Liver (tissue), 9 donors: ENCODE measurements around the gene KLHL2. TPM values are rescaled to one million over a fixed set of nuclear protein-coding genes. Genes with fewer than 3 reads are reported as not detected.

Experiments used
- DNase-seq: peaks from one replicate; pipeline ENCODE4 v3.0.0-alpha.2; 2017; ENCODE audit warnings: low spot score
- H3K27ac ChIP-seq, 2 donors: one replicate each; pipeline ENCODE4 v1.7.0; 2013; ENCODE audit warnings: inconsistent platforms in 2 of 2, low read length in 2 of 2, control low read depth in 1 of 2, low read depth in 1 of 2, mild to moderate bottlenecking in 1 of 2
- H3K27me3 ChIP-seq, 4 donors: one replicate each; pipeline versions ENCODE4 v1.6.1 to v1.7.0; 2013; ENCODE audit warnings: low read length in 3 of 4, inconsistent platforms in 1 of 4, mild to moderate bottlenecking in 1 of 4, moderate library complexity in 1 of 4; ENCODE audit not compliant: control insufficient read depth in 4 of 4, insufficient read depth in 4 of 4
- H3K36me3 ChIP-seq, 4 donors: one replicate each; pipeline versions ENCODE4 v1.6.1 to v1.7.0; 2013; ENCODE audit warnings: low read length in 3 of 4, mild to moderate bottlenecking in 3 of 4, low read depth in 1 of 4, moderate library complexity in 1 of 4; ENCODE audit not compliant: control insufficient read depth in 4 of 4, insufficient read depth in 3 of 4
- H3K4me1 ChIP-seq, 4 donors: one replicate each; pipeline versions ENCODE4 v1.6.1 to v1.7.0; 2013; ENCODE audit warnings: low read length in 3 of 4, mild to moderate bottlenecking in 3 of 4, moderate library complexity in 1 of 4; ENCODE audit not compliant: control insufficient read depth in 4 of 4, insufficient read depth in 4 of 4
- H3K4me3 ChIP-seq, 3 donors: one replicate each; pipeline versions ENCODE4 v1.6.1 to v1.7.0; 2013; ENCODE audit warnings: low read length in 3 of 3, control low read depth in 1 of 3, low read depth in 1 of 3, mild to moderate bottlenecking in 1 of 3
- H3K9ac ChIP-seq, 2 donors: one replicate each; pipeline ENCODE4 v1.7.0; 2013; ENCODE audit warnings: low read length in 2 of 2, mild to moderate bottlenecking in 2 of 2, moderate library complexity in 2 of 2, control low read depth in 1 of 2, low read depth in 1 of 2
- H3K9me3 ChIP-seq, 4 donors: one replicate each; pipeline versions ENCODE4 v1.6.1 to v1.7.0; 2013; ENCODE audit warnings: low read length in 3 of 4; ENCODE audit not compliant: control insufficient read depth in 4 of 4
- ATF3 ChIP-seq: IDR thresholded peaks from 2 replicates; pipeline ENCODE4 v1.6.1; 2016; ENCODE audit warnings: antibody characterized with exemption
- CTCF ChIP-seq: fragments of 150-350 bp; IDR thresholded peaks from 2 replicates; pipeline ENCODE4 v1.5.1; 2017; ENCODE audit warnings: improper control_type of control experiment, low read depth, low read length; ENCODE audit not compliant: missing input control
- EGR1 ChIP-seq, 2 donors: IDR thresholded peaks; 2 replicates each; pipeline ENCODE4 v1.6.1; 2016 to 2018; ENCODE audit warnings: antibody characterized with exemption in 2 of 2, low read depth in 2 of 2
- FOXA1 ChIP-seq: IDR thresholded peaks from 2 replicates; pipeline ENCODE4 v1.6.1; 2016; ENCODE audit warnings: antibody characterized with exemption
- HNF4A ChIP-seq, 2 donors: conservative IDR thresholded peaks; 2 replicates each; pipeline ENCODE4 v1.6.1; 2016; ENCODE audit warnings: antibody characterized with exemption in 2 of 2, mild to moderate bottlenecking in 2 of 2
- JUND ChIP-seq, 2 donors: IDR thresholded peaks; 2 replicates each; pipeline ENCODE4 v1.6.1; 2016; ENCODE audit warnings: antibody characterized with exemption in 2 of 2
- MAX ChIP-seq: IDR thresholded peaks from 2 replicates; pipeline ENCODE4 v1.6.1; 2016; ENCODE audit warnings: antibody characterized with exemption
- RXRA ChIP-seq, 2 donors: IDR thresholded peaks; 2 replicates each; pipeline ENCODE4 v1.6.1; 2017 to 2018; ENCODE audit warnings: antibody characterized with exemption in 2 of 2, mild to moderate bottlenecking in 1 of 2
- SP1 ChIP-seq: IDR thresholded peaks from 2 replicates; pipeline ENCODE4 v1.6.1; 2018; ENCODE audit warnings: antibody characterized with exemption, mild to moderate bottlenecking
- TAF1 ChIP-seq: conservative IDR thresholded peaks from 2 replicates; pipeline ENCODE4 v1.6.1; 2016; ENCODE audit warnings: antibody characterized with exemption, mild to moderate bottlenecking
- YY1 ChIP-seq: IDR thresholded peaks from 2 replicates; pipeline ENCODE4 v1.6.1; 2016; ENCODE audit warnings: antibody characterized with exemption, mild to moderate bottlenecking
- ZBTB33 ChIP-seq: IDR thresholded peaks from 2 replicates; pipeline ENCODE4 v1.6.1; 2016; ENCODE audit warnings: antibody characterized with exemption
- WGBS: extraction: QIAGEN DNeasy Blood & Tissue Kit; methylation state at CpG from one replicate; pipeline ENCODE4 v1.1.7; 2013; 5-methylcytosine and 5-hydroxymethylcytosine counted together
- polyA plus RNA-seq, 2 donors: library from polyadenylated mRNA; stranded (reverse) in 1 of 2; unstranded in 1 of 2; fragments of 200-250 nt in 1 of 2; fragments of >200 nt in 1 of 2; fragmentation: Nextera tagmentation in 1 of 2; extraction: Ambion mirVana in 1 of 2; gene quantifications; one replicate each; pipeline versions ENCODE4 v1.2.1 to v1.2.3, GENCODE V29; 2013 to 2015
- total RNA-seq, 2 donors: library from RNA; depleted of rRNA; stranded (reverse); fragments of >200 nt; gene quantifications; one replicate each; pipeline ENCODE4 v1.2.3, GENCODE V29; 2014
- donor health status: healthy.
- donor health status: healthy.
- donor health status: healthy.
- donor health status: healthy.
- donor health status: healthy.

Gene KLHL2
- total and polyA plus RNA-seq, 4 donors = 10.0 to 37.9 (median 13.6) TPM

GRCh38 chr4:165190591-165191347 lies 16.6 kb upstream of the KLHL2 start:
- TF ChIP-seq RXRA (IDR thresholded peaks at IDR 0.05) (no peak), HNF4A (conservative IDR thresholded peaks at IDR 0.05) (peak; percentile 26 to 46)
- Histone ChIP-seq H3K27ac (peak overlapping the region in 1 of 2 donors; percentile 31), H3K27me3 (no peaks in the 10 kb centered on the region), H3K9ac (no peak overlapping the region), H3K36me3 (no peaks in the 10 kb centered on the region), H3K4me1 (peaks cover 3 to 50% (median 33%) of the 10 kb centered on the region in 4 donors), H3K4me3 (no peak overlapping the region), H3K9me3 (no peaks in the 10 kb centered on the region)
- no peak for DNase-seq
- 95% methylated on average over 1 of the region's 1 CpG for WGBS

GRCh38 chr4:165191348-165191656 lies 16.1 kb upstream of the KLHL2 start:
- no peak for DNase-seq
- Histone ChIP-seq H3K27ac (peak overlapping the region in 1 of 2 donors; percentile 31), H3K4me1 (peaks cover 3 to 47% (median 28%) of the 10 kb centered on the region in 4 donors), H3K4me3 (no peak overlapping the region), H3K9me3 (no peaks in the 10 kb centered on the region), H3K36me3 (no peaks in the 10 kb centered on the region), H3K27me3 (no peaks in the 10 kb centered on the region), H3K9ac (no peak overlapping the region)
- 27% methylated on average over 2 of the region's 2 CpGs for WGBS
- TF ChIP-seq ZBTB33 = no peak
- TF ChIP-seq RXRA (IDR thresholded peaks at IDR 0.05) = no peak
- no peak for TF ChIP-seq TAF1
- no peak for TF ChIP-seq EGR1 (IDR thresholded peaks at IDR 0.05; ENCODE audit: low read depth in 2 of 2)
- TF ChIP-seq YY1 = peak; percentile 35
- TF ChIP-seq JUND (IDR thresholded peaks at IDR 0.05) = no peak
- peak in 1 of 2 donors; percentile 57 for TF ChIP-seq HNF4A (conservative IDR thresholded peaks at IDR 0.05)
- peak; percentile 71 for TF ChIP-seq MAX
- TF ChIP-seq FOXA1 = no peak
- no peak for TF ChIP-seq CTCF

GRCh38 chr4:165191814-165192499 lies 15.4 kb upstream of the KLHL2 start:
- Histone ChIP-seq H3K36me3 (no peaks in the 10 kb centered on the region), H3K4me1 (peaks cover 3 to 40% (median 27%) of the 10 kb centered on the region in 4 donors), H3K9me3 (no peaks in the 10 kb centered on the region), H3K27ac (peak overlapping the region in 1 of 2 donors; percentile 15), H3K9ac (no peak overlapping the region), H3K27me3 (no peaks in the 10 kb centered on the region), H3K4me3 (no peak overlapping the region)
- DNase-seq = no peak
- TF ChIP-seq ATF3 = peak; percentile 31
- peak in 1 of 2 donors; percentile 32 for TF ChIP-seq HNF4A (conservative IDR thresholded peaks at IDR 0.05)
- no peak for TF ChIP-seq SP1
- WGBS = 45% methylated on average over 7 of the region's 7 CpGs
